ENCODE data around the gene CLIP1. TPM values are rescaled to one million over a fixed set of nuclear protein-coding genes. Genes with fewer than 3 reads are reported as not detected.
A peak's percentile ranks its signal among the peaks of the same experiment; 100 is the strongest.
"Not testable (repeated sequence)": the region's sequence is repeated elsewhere in the genome, so short reads cannot be mapped to it uniquely, and the experiment has no call there.

CLIP1 gene
- total RNA-seq, 1 experiment from 2014 or later: 38.3 TPM

GRCh38 chr12:122356991-122357390, 65.5 kb downstream of the CLIP1 start:
- DNase-seq (ENCODE audit: low read depth): not testable (repeated sequence)

GRCh38 chr12:122356192-122356635, 66.3 kb downstream of the CLIP1 start:
- DNase-seq (ENCODE audit: low read depth): peak; percentile 73

- DNase-seq (ENCODE audit: low read depth): no peak
These were observed 66.8 kb downstream of the CLIP1 start for GRCh38 chr12:122355706-122356105.

GRCh38 chr12:122354958-122355641, 67.4 kb downstream of the CLIP1 start:
- no peak for DNase-seq (ENCODE audit: low read depth)

- no peak for DNase-seq (ENCODE audit: low read depth)
These were observed 70.1 kb downstream of the CLIP1 start for GRCh38 chr12:122352394-122352793.

GRCh38 chr12:122350141-122350848, 72.2 kb downstream of the CLIP1 start:
- DNase-seq (ENCODE audit: low read depth): peak; percentile 45

GRCh38 chr12:122349078-122349477, 73.4 kb downstream of the CLIP1 start:
- DNase-seq (ENCODE audit: low read depth): no peak

- DNase-seq (ENCODE audit: low read depth): no peak
These were observed 74.0 kb downstream of the CLIP1 start for GRCh38 chr12:122348505-122348904.

- no peak for DNase-seq (ENCODE audit: low read depth)
These were observed 76.4 kb downstream of the CLIP1 start for GRCh38 chr12:122346054-122346453.

GRCh38 chr12:122345042-122345441, 77.4 kb downstream of the CLIP1 start:
- DNase-seq (ENCODE audit: low read depth): no peak

GRCh38 chr12:122336015-122336946, 86.2 kb downstream of the CLIP1 start:
- peak; percentile 15 for DNase-seq (ENCODE audit: low read depth)

- DNase-seq (ENCODE audit: low read depth): no peak
These were observed 89.1 kb downstream of the CLIP1 start for GRCh38 chr12:122333142-122334087.

GRCh38 chr12:122327494-122328385, 94.7 kb downstream of the CLIP1 start:
- no peak for DNase-seq (ENCODE audit: low read depth)

- DNase-seq (ENCODE audit: low read depth): no peak
These were observed 95.5 kb downstream of the CLIP1 start for GRCh38 chr12:122327014-122327413.

GRCh38 chr12:122326586-122326985, 95.9 kb downstream of the CLIP1 start:
- no peak for DNase-seq (ENCODE audit: low read depth)

GRCh38 chr12:122323311-122324019, 99.0 kb downstream of the CLIP1 start:
- no peak for DNase-seq (ENCODE audit: low read depth)

GRCh38 chr12:122322501-122322900, 100.0 kb downstream of the CLIP1 start:
- DNase-seq (ENCODE audit: low read depth): peak; percentile 24

GRCh38 chr12:122318607-122319605, 103.6 kb downstream of the CLIP1 start:
- DNase-seq (ENCODE audit: low read depth): peak; percentile 76
